Stomach (tissue), 9 donors: ENCODE data around the gene HIPK3. TPM values are rescaled to one million over a fixed set of nuclear protein-coding genes. Genes with fewer than 3 reads are reported as not detected.

Experiments
- DNase-seq, 2 donors: peaks; one replicate each; pipeline versions ENCODE4 v3.0.0 to v3.0.0-alpha.2; 2013 to 2019
- H3K27ac ChIP-seq, 5 donors: fragments of 200-600 bp in 4 of 5; sonication (generic) in 4 of 5; one replicate each; pipeline ENCODE4 v1.5.1; 2013 to 2019; ENCODE audit warnings: mild to moderate bottlenecking in 1 of 5, moderate library complexity in 1 of 5
- H3K27me3 ChIP-seq, 3 donors: fragments of 200-600 bp; sonication (generic); one replicate each; pipeline ENCODE4 v1.5.1; 2017 to 2019; ENCODE audit warnings: mixed run types in 1 of 3
- H3K36me3 ChIP-seq, 4 donors: fragments of 200-600 bp; sonication (generic); 1 replicate in 3 of 4; 2 replicates in 1 of 4; pipeline ENCODE4 v1.5.1; 2016 to 2019
- H3K4me1 ChIP-seq, 4 donors: fragments of 200-600 bp; sonication (generic); one replicate each; pipeline ENCODE4 v1.5.1; 2016 to 2019
- H3K4me3 ChIP-seq, 4 donors: fragments of 200-600 bp; sonication (generic) in 3 of 4; one replicate each; pipeline ENCODE4 v1.5.1; 2016 to 2019; ENCODE audit warnings: mild to moderate bottlenecking in 1 of 4
- H3K9me3 ChIP-seq, 4 donors: fragments of 200-600 bp; sonication (generic); one replicate each; pipeline ENCODE4 v1.5.1; 2016 to 2019
- EP300 ChIP-seq: sonication (generic); formaldehyde crosslinking; IDR thresholded peaks from one replicate; pipeline ENCODE4 v1.6.1; 2017; ENCODE audit warnings: antibody characterized with exemption
- POLR2A ChIP-seq, 4 donors: fragments of 450-650 bp; IDR thresholded peaks; one replicate each; pipeline ENCODE4 v1.6.1; 2016; ENCODE audit warnings: antibody characterized with exemption in 4 of 4, control low read depth in 2 of 4, mild to moderate bottlenecking in 1 of 4, moderate library complexity in 1 of 4
- POLR2AphosphoS5 ChIP-seq, 3 donors: sonication (generic); formaldehyde crosslinking; IDR thresholded peaks; one replicate each; pipeline ENCODE4 v1.6.1; 2016; ENCODE audit warnings: antibody characterized with exemption in 3 of 3
- WGBS, 5 donors: extraction: QIAGEN DNeasy Blood & Tissue Kit in 3 of 5; methylation state at CpG; one replicate each; pipeline versions ENCODE4 v1.1.5 to v1.1.7; 2013 to 2018; 5-methylcytosine and 5-hydroxymethylcytosine counted together
- intact Hi-C: fragments of 100-400 bp; cut with DNase I; formaldehyde crosslinking; loops from one replicate; pipeline ENCODE4 v1.15.1; 2023; ENCODE audit warnings: low total_unique reads
- polyA plus RNA-seq, 3 donors: library from polyadenylated mRNA; stranded (reverse); fragments of 200-250 nt; gene quantifications; one replicate each; pipeline ENCODE4 v1.2.3, GENCODE V29; 2013
- total RNA-seq, 5 donors: library from RNA; depleted of rRNA; stranded (reverse); fragments of >200 nt; gene quantifications; one replicate each; pipeline versions ENCODE4 v1.1.0 to v1.2.3, GENCODE V29; 2014 to 2016
- TF ChIP-seq, protein P1 (sequence below), 7 experiments: fragments of 450-650 bp in 4 of 7; fragments of 200-600 bp in 3 of 7; sonication (generic) in 3 of 7; IDR thresholded peaks; one replicate each; pipeline ENCODE4 v1.5.1; 2016 to 2019; ENCODE audit warnings: antibody characterized with exemption in 7 of 7, control low read depth in 2 of 7, mild to moderate bottlenecking in 1 of 7
- donor health status: healthy with polysubstance abuse.
- donor health status: Bipolar disorder and iron deficiency.
- donor health status: healthy.

Gene HIPK3
- total and polyA plus RNA-seq, 8 donors = 10.6 to 222 (median 67.4) TPM

DNA sequence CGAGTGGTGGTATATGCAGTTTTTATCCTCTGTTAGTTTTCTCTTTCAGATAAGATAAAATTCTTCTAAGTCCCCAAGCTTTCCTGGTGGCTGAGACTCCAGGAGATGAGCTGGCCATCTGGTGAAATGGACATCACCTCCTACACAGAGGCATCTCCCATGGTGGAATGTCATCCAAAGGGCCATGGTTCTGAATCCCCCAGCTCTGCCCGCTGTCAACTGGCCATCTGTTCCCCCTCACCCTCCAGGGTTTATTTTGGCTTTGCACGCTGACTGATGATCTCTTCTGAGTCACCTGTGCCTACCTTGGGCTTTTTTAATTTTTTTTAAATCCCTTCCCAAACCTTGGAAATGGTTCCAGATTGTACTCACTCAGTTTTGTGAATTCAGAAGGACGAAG is 142.2 kb downstream of the HIPK3 start:
- TF ChIP-seq POLR2AphosphoS5 (IDR thresholded peaks at IDR 0.05) (no peak), POLR2A (IDR thresholded peaks at IDR 0.05) (no peak), EP300 (no peak)
- TF ChIP-seq, protein P1, sequence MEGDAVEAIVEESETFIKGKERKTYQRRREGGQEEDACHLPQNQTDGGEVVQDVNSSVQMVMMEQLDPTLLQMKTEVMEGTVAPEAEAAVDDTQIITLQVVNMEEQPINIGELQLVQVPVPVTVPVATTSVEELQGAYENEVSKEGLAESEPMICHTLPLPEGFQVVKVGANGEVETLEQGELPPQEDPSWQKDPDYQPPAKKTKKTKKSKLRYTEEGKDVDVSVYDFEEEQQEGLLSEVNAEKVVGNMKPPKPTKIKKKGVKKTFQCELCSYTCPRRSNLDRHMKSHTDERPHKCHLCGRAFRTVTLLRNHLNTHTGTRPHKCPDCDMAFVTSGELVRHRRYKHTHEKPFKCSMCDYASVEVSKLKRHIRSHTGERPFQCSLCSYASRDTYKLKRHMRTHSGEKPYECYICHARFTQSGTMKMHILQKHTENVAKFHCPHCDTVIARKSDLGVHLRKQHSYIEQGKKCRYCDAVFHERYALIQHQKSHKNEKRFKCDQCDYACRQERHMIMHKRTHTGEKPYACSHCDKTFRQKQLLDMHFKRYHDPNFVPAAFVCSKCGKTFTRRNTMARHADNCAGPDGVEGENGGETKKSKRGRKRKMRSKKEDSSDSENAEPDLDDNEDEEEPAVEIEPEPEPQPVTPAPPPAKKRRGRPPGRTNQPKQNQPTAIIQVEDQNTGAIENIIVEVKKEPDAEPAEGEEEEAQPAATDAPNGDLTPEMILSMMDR (IDR thresholded peaks at IDR 0.05) = no peak
- Histone ChIP-seq H3K36me3 (no peaks in the 10 kb centered on the region), H3K27me3 (peaks cover 0 to 17% (median 0%) of the 10 kb centered on the region in 3 donors), H3K27ac (no peak overlapping the region), H3K4me1 (no peaks in the 10 kb centered on the region), H3K4me3 (no peak overlapping the region), H3K9me3 (no peaks in the 10 kb centered on the region)
- DNase-seq = no peak
- intact Hi-C loops = no loop called here
- WGBS, 5 donors = 72 to 81% (median 74%) methylated on average over 4 of the region's 4 CpGs

DNA sequence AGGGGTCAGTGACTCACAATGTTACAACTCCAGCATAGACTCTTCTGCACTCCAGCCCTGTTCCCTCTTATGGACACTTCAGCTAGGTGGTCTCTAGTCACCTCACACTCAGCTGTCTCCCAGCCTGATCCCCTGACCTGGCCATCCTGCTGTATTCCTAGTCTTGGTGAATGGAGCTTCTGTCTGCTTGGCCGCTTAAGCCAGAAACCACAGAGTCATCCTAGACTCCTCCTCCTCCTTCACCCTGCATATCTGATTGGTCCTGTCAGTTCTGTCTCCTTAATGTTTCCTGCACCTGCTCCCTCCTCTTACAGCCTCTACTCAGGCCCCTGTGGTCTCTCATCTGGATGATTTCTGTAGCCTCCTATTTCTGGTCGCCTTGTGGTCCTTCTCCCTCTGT is 144.9 kb downstream of the HIPK3 start:
- no peak for DNase-seq
- Histone ChIP-seq H3K4me1 (no peaks in the 10 kb centered on the region), H3K27me3 (peaks cover 0 to 17% (median 0%) of the 10 kb centered on the region in 3 donors), H3K4me3 (no peak overlapping the region), H3K36me3 (no peaks in the 10 kb centered on the region), H3K27ac (no peak overlapping the region), H3K9me3 (no peaks in the 10 kb centered on the region)
- intact Hi-C loops = no loop called here
- 72 to 88% (median 79%) methylated on average over 2 of the region's 2 CpGs for WGBS, 5 donors
- TF ChIP-seq, protein P1 (IDR thresholded peaks at IDR 0.05) = no peak
- TF ChIP-seq POLR2AphosphoS5 (IDR thresholded peaks at IDR 0.05) (no peak), EP300 (no peak), POLR2A (IDR thresholded peaks at IDR 0.05) (no peak)

DNA sequence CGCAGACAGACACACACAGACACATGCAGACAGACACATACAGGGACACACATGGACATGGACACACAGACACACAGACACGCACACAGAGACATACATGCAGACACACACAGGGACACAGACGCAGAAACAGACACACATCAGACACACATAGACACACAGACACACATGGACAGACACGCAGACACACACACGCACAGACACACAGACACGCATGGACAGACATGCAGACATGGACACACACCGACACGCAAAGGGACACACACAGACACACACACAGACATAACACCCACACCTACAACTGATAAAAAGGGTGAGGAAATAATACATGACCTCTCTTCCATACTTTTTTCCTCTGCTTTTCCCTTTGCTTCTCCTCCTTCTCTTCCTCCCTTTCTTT is 146.2 kb downstream of the HIPK3 start:
- H3K4me1 ChIP-seq = no peaks in the 10 kb centered on the region
- H3K27ac ChIP-seq = no peak overlapping the region
- WGBS, 5 donors = 94 to 96% (median 95%) methylated on average over 8 of the region's 8 CpGs

DNA sequence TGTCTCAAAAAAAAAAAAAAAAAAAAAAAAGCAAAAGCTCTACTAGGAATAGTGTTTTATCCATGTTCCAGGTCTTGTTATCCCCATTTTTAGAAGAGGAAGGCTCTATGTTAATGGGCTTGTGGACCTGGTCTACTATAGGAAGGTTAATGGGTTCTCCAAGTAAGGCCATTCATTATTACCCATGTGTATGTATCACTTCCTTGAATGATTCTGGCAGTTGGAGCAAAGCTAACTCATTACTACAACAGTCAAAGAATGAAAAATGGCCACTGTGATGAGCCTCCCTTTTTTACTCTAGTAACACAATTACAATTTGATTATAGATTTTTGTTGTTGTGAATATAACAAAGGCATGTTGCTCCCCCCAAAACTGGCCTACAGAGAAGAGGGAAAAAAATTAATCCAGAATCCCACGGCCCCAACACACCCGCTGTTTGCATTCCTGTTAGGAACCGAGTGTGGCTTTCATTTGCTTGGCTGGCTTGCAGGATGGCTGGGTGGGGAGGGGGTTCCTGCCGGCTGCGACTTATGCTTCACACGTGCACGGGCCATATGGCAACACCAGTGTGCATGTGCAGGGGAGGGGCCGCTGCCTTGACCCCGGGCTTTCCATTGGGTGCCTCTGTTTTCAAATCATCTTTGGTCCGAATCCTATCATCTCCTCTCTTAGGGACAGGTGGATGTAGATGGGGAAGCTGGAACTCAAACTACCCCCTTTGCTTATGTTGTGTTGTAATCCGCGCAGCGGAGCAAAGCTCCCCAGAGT is 148.8 kb downstream of the HIPK3 start:
- 75 to 85% (median 81%) methylated on average over 13 of the region's 13 CpGs for WGBS, 5 donors
- intact Hi-C loops = no loop called here
- no peaks in the 10 kb centered on the region for H3K4me1 ChIP-seq
- peaks cover 0 to 17% (median 0%) of the 10 kb centered on the region in 3 donors for H3K27me3 ChIP-seq
- TF ChIP-seq POLR2AphosphoS5 (IDR thresholded peaks at IDR 0.05) = no peak
- TF ChIP-seq, protein P1 (IDR thresholded peaks at IDR 0.05) = no peak
- TF ChIP-seq EP300 = no peak
- no peak for TF ChIP-seq POLR2A (IDR thresholded peaks at IDR 0.05)
- no peak for DNase-seq
- no peaks in the 10 kb centered on the region for H3K9me3 ChIP-seq
- no peak overlapping the region for H3K27ac ChIP-seq
- no peaks in the 10 kb centered on the region for H3K36me3 ChIP-seq
- no peak overlapping the region for H3K4me3 ChIP-seq

More for the DNA sequence above, 146.2 kb downstream of the HIPK3 start:
- Histone ChIP-seq H3K36me3 (no peaks in the 10 kb centered on the region), H3K27me3 (peaks cover 0 to 17% (median 0%) of the 10 kb centered on the region in 3 donors), H3K4me3 (no peak overlapping the region), H3K9me3 (no peaks in the 10 kb centered on the region)
- intact Hi-C loops = no loop called here
- TF ChIP-seq POLR2AphosphoS5 (IDR thresholded peaks at IDR 0.05) = no peak
- no peak for TF ChIP-seq EP300
- DNase-seq = no peak

Other genes starting within 250 kb of the HIPK3 start
- 10 to 100 TPM in 1 of 5 donors, 1 to 10 TPM in 4; 1.2 to 17.9 (median 2.9) TPM for gene DEPDC7, start 241.5 kb upstream of the HIPK3 start, total RNA-seq
- gene DEPDC7, start 241.5 kb upstream of the HIPK3 start, polyA plus RNA-seq = 1 to 10 TPM; 1.4 to 5.2 (median 1.8) TPM
- gene TCP11L1, start 217.8 kb upstream of the HIPK3 start, total RNA-seq = 10 to 100 TPM; 18.7 to 46.1 (median 30.8) TPM
- gene TCP11L1, start 217.8 kb upstream of the HIPK3 start, polyA plus RNA-seq = 1 to 10 TPM; 2.5 to 4.4 (median 2.7) TPM
- 10 to 100 TPM in 3 of 5 donors, 1 to 10 TPM in 2; 1.8 to 47.9 (median 10.7) TPM for gene CSTF3, start 95.9 kb upstream of the HIPK3 start, total RNA-seq
- 10 to 100 TPM in 2 of 3 donors, 1 to 10 TPM in 1; 9.2 to 25.0 (median 13.9) TPM for gene CSTF3, start 95.9 kb upstream of the HIPK3 start, polyA plus RNA-seq
- under 1 TPM in 1 of 5 donors, not detected in 4; 0.37 TPM for gene KIAA1549L, start 118.7 kb downstream of the HIPK3 start, total RNA-seq
- under 1 TPM; under 0.01 to 0.15 (median 0.15) TPM for gene KIAA1549L, start 118.7 kb downstream of the HIPK3 start, polyA plus RNA-seq